HG03025 (cell line): ENCODE data around the gene AVEN.

Experiments
- ATAC-seq: cut with Tn5 transposase; IDR thresholded peaks from one replicate; pipeline ENCODE4 v1.9.1; 2021; ENCODE audit warnings: mild to moderate bottlenecking, moderate library complexity; ENCODE audit not compliant: unreplicated experiment, low FRiP score

Gene AVEN

GRCh38 chr15:33994005-33994615 is 44.9 kb downstream of the AVEN start:
- no peak for ATAC-seq

- no peak for ATAC-seq
Observed at GRCh38 chr15:33988384-33988783, 50.6 kb downstream of the AVEN start.

- no peak for ATAC-seq
Observed at GRCh38 chr15:33987444-33987843, 51.6 kb downstream of the AVEN start.

- ATAC-seq = no peak
Observed at GRCh38 chr15:33985751-33986150, 53.3 kb downstream of the AVEN start.

GRCh38 chr15:33985287-33985686 is 53.7 kb downstream of the AVEN start:
- ATAC-seq = no peak

- no peak for ATAC-seq
Observed at GRCh38 chr15:33982516-33982915, 56.5 kb downstream of the AVEN start.

- no peak for ATAC-seq
Observed at GRCh38 chr15:33980159-33980558, 58.8 kb downstream of the AVEN start.

- ATAC-seq = no peak
Observed at GRCh38 chr15:33975022-33975565, 63.9 kb downstream of the AVEN start.

- no peak for ATAC-seq
Observed at GRCh38 chr15:33971811-33972210, 67.2 kb downstream of the AVEN start.

- no peak for ATAC-seq
Observed at GRCh38 chr15:33968821-33969220, 70.2 kb downstream of the AVEN start.

GRCh38 chr15:33968224-33968623 is 70.8 kb downstream of the AVEN start, which contains the start of gene CHRM5:
TSS of gene CHRM5 (plus strand) at chr15:33968497. CDS start at chr15:34062718, 94,221 bp downstream.
- ATAC-seq = no peak

- ATAC-seq = no peak
Observed at GRCh38 chr15:33964665-33965040, 74.4 kb downstream of the AVEN start.

- no peak for ATAC-seq
Observed at GRCh38 chr15:33963831-33964664, 75.0 kb downstream of the AVEN start.

- no peak for ATAC-seq
Observed at GRCh38 chr15:33960549-33960935, 78.5 kb downstream of the AVEN start.

GRCh38 chr15:33959844-33960548 is 79.0 kb downstream of the AVEN start:
- ATAC-seq = no peak

- ATAC-seq = no peak
Observed at GRCh38 chr15:33956397-33956796, 82.6 kb downstream of the AVEN start.

GRCh38 chr15:33955945-33956344 is 83.1 kb downstream of the AVEN start:
- no peak for ATAC-seq

- no peak for ATAC-seq
Observed at GRCh38 chr15:33946152-33946551, 92.9 kb downstream of the AVEN start.

GRCh38 chr15:33941279-33942063 is 97.5 kb downstream of the AVEN start:
- peak; percentile 63 for ATAC-seq

- ATAC-seq = no peak
Observed at GRCh38 chr15:33934921-33935320, 104.1 kb downstream of the AVEN start.
